Tibial nerve (tissue), 4 donors: Measurements from ENCODE around the gene MCU. TPM values are rescaled to one million over a fixed set of nuclear protein-coding genes. Genes with fewer than 3 reads are reported as not detected.
"Not testable (repeated sequence)": the region's sequence is repeated elsewhere in the genome, so short reads cannot be mapped to it uniquely, and the experiment has no call there.

Experiments
- DNase-seq, 2 donors: peaks; one replicate each; pipeline ENCODE4 v3.0.0-alpha.2; 2019; ENCODE audit warnings: low spot score in 2 of 2
- H3K27ac ChIP-seq, 4 donors: fragments of 200-600 bp; sonication (generic) in 3 of 4; one replicate each; pipeline ENCODE4 v1.5.1; 2017 to 2019; ENCODE audit warnings: mild to moderate bottlenecking in 1 of 4
- H3K27me3 ChIP-seq, 2 donors: fragments of 200-600 bp; sonication (generic) in 1 of 2; one replicate each; pipeline versions ENCODE4 v1.5.1 to v1.6.0; 2017 to 2019
- H3K36me3 ChIP-seq, 3 donors: fragments of 200-600 bp; sonication (generic); one replicate each; pipeline ENCODE4 v1.5.1; 2018 to 2019
- H3K4me1 ChIP-seq, 4 donors: fragments of 200-600 bp; sonication (generic) in 3 of 4; one replicate each; pipeline ENCODE4 v1.5.1; 2017 to 2019
- H3K4me3 ChIP-seq, 4 donors: fragments of 200-600 bp; sonication (generic) in 3 of 4; one replicate each; pipeline ENCODE4 v1.5.1; 2017 to 2019; ENCODE audit warnings: mild to moderate bottlenecking in 1 of 4, moderate library complexity in 1 of 4
- H3K9me3 ChIP-seq, 4 donors: fragments of 200-600 bp; sonication (generic) in 3 of 4; one replicate each; pipeline ENCODE4 v1.5.1; 2017 to 2019
- CTCF ChIP-seq, 5 experiments: fragments of 200-600 bp in 3 of 5; fragments of 450-650 bp in 2 of 5; sonication (generic) in 3 of 5; IDR thresholded peaks; one replicate each; pipeline ENCODE4 v1.5.1; 2016 to 2019; ENCODE audit warnings: antibody characterized with exemption in 5 of 5, mild to moderate bottlenecking in 3 of 5, moderate library complexity in 2 of 5
- EP300 ChIP-seq, 2 donors: sonication (generic); formaldehyde crosslinking; IDR thresholded peaks; one replicate each; pipeline ENCODE4 v1.6.1; 2017; ENCODE audit warnings: antibody characterized with exemption in 2 of 2, mild to moderate bottlenecking in 1 of 2
- POLR2A ChIP-seq, 2 donors: fragments of 450-650 bp; IDR thresholded peaks; one replicate each; pipeline ENCODE4 v1.6.1; 2017; ENCODE audit warnings: antibody characterized with exemption in 2 of 2, mild to moderate bottlenecking in 2 of 2, moderate library complexity in 2 of 2
- WGBS, 2 donors: methylation state at CpG; one replicate each; pipeline ENCODE4 v1.1.5; 2018; 5-methylcytosine and 5-hydroxymethylcytosine counted together
- total RNA-seq, 4 donors: library from RNA; depleted of rRNA; stranded (reverse); fragments of >200 nt; gene quantifications; one replicate each; pipeline ENCODE4 v1.1.0, GENCODE V29; 2016

Gene MCU
- total RNA-seq, 4 donors from 2014 or later = 6.7 to 16.4 (median 14.2) TPM

DNA sequence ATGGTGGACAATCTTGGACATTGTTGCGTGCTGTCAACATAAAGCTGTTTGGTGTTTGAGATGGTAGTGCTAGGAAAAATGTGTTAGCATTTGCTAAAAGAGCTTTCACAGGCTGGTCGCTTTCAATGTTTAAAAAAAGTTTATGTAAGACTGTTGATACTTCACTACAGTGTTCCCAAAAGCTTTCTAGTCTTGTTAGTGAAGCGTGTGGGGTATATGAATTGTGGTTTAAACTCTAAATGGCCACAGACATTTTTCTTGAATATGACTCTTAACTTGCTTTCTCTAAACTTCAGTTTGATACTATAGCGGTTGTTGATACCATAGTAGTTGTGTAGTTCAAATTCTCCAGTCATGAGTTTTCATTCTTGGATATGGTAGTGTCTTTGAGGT lies 44.9 kb downstream of the MCU start:
- no peaks in the 10 kb centered on the region for H3K9me3 ChIP-seq
- no peak overlapping the region for H3K4me3 ChIP-seq
- TF ChIP-seq EP300 (IDR thresholded peaks at IDR 0.05) (no peak), CTCF (IDR thresholded peaks at IDR 0.05) (no peak), POLR2A (IDR thresholded peaks at IDR 0.05) (no peak)
- no peaks in the 10 kb centered on the region for H3K36me3 ChIP-seq
- H3K27me3 ChIP-seq = no peaks in the 10 kb centered on the region
- DNase-seq = no peak
- H3K4me1 ChIP-seq = peaks cover 0 to 46% (median 9%) of the 10 kb centered on the region in 4 donors
- peak overlapping the region in 1 of 4 donors; percentile 36 for H3K27ac ChIP-seq
- 48 to 56% methylated on average over 4 of the region's 4 CpGs for WGBS, 2 donors

- H3K9me3 ChIP-seq, DNase-seq, H3K36me3 ChIP-seq, H3K27me3 ChIP-seq, H3K4me3 ChIP-seq, H3K27ac ChIP-seq: not testable (repeated sequence)
- H3K4me1 ChIP-seq = peaks cover 0 to 46% (median 9%) of the 10 kb centered on the region in 4 donors
- WGBS, 2 donors = 92 to 94% methylated on average over 6 of the region's 6 CpGs
Observed at GRCh38 chr10:72737357-72737756, 45.4 kb downstream of the MCU start.

DNA sequence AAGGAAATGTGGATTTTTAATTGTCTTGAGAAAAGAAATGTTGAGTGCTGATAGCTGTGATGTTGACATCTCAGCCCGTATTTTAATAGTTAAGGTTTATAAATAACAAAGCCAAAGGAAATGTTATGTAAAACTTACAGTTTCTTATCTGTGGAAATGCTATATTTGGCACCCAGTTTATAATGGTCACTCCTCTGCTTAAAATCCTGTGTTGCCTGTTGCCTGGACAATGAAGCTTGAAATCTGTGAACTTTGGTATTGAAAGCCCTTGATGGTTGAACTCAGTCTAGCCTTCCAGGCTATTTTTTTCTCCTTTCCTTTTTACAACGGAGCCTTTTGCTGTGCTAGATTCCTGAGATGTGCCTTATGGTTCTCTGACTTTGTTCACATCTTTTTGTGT lies 46.5 kb downstream of the MCU start:
- TF ChIP-seq CTCF (IDR thresholded peaks at IDR 0.05) = no peak
- TF ChIP-seq POLR2A (IDR thresholded peaks at IDR 0.05) = no peak
- TF ChIP-seq EP300 (IDR thresholded peaks at IDR 0.05) = no peak
- H3K27me3 ChIP-seq = no peaks in the 10 kb centered on the region
- H3K4me3 ChIP-seq = no peak overlapping the region
- H3K36me3 ChIP-seq = no peaks in the 10 kb centered on the region
- 16 to 18% methylated on average over 2 of the region's 2 CpGs for WGBS, 2 donors
- DNase-seq = no peak
- H3K27ac ChIP-seq = peak overlapping the region in 2 of 4 donors; percentile 17 to 37
- no peaks in the 10 kb centered on the region for H3K9me3 ChIP-seq
- peaks cover 0 to 46% (median 9%) of the 10 kb centered on the region in 4 donors for H3K4me1 ChIP-seq

DNA sequence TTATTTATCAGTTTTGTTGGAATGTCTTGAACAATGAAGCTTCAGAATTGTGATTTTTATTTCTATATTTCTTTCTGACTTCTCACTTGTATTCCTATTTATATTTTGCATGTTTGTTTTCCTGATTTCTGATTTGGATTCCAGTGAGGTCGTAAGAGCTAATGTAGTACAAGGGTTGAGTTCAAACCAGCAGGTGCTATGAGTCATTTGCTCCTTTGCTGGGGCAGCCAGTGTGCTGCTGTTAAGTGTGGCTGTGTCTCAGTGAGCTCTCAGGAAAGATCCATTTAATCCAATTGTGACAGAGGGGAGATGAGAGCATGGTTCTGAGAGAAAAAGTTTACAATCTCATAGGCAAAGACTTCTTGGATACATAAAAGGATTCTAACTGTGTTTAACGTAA lies 48.6 kb downstream of the MCU start:
- TF ChIP-seq POLR2A (IDR thresholded peaks at IDR 0.05) (no peak), EP300 (IDR thresholded peaks at IDR 0.05) (peak in 1 of 2 donors; percentile 13)
- no peaks in the 10 kb centered on the region for H3K9me3 ChIP-seq
- H3K4me3 ChIP-seq = no peak overlapping the region
- H3K27ac ChIP-seq = no peak overlapping the region
- no peaks in the 10 kb centered on the region for H3K27me3 ChIP-seq
- no peaks in the 10 kb centered on the region for H3K36me3 ChIP-seq
- peaks cover 0 to 44% (median 6%) of the 10 kb centered on the region in 4 donors for H3K4me1 ChIP-seq
- 70 to 74% methylated on average over 2 of the region's 2 CpGs for WGBS, 2 donors
- DNase-seq = no peak

- Histone ChIP-seq H3K27ac (no peak overlapping the region), H3K9me3 (no peaks in the 10 kb centered on the region), H3K4me1 (peaks cover 0 to 36% (median 5%) of the 10 kb centered on the region in 4 donors), H3K4me3 (no peak overlapping the region), H3K36me3 (no peaks in the 10 kb centered on the region), H3K27me3 (no peaks in the 10 kb centered on the region)
- TF ChIP-seq CTCF (IDR thresholded peaks at IDR 0.05) = no peak
- no peak for TF ChIP-seq EP300 (IDR thresholded peaks at IDR 0.05)
- no peak for TF ChIP-seq POLR2A (IDR thresholded peaks at IDR 0.05)
- DNase-seq = no peak
- WGBS, 2 donors = 84 to 92% methylated on average over 3 of the region's 3 CpGs
Observed at GRCh38 chr10:72742092-72742491, 50.1 kb downstream of the MCU start.

DNA sequence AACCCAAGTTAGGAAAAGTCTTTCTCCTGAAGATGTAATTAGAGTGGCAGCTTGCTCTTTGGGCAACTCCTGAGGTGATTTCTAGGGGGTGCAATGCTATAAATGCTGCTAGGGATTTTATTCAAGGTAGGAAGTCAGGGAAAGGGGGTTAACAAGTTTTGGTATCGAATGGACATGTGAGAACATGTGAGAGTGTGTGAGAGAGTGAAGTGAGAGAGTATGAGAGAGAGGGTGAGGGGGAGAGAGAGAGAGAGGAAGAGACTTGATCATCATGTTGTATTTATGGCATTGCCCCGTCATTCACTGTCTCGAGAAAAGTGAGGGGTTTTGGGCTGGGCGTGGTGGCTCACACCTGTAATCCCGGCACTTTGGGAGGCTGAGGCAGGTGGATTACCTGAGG lies 50.9 kb downstream of the MCU start:
- Histone ChIP-seq H3K27ac (no peak overlapping the region), H3K4me1 (peaks cover 0 to 30% (median 4%) of the 10 kb centered on the region in 4 donors), H3K9me3 (no peaks in the 10 kb centered on the region), H3K4me3 (no peak overlapping the region), H3K36me3 (no peaks in the 10 kb centered on the region), H3K27me3 (no peaks in the 10 kb centered on the region)
- no peak for DNase-seq
- 90 to 91% methylated on average over 5 of the region's 5 CpGs for WGBS, 2 donors
- no peak for TF ChIP-seq POLR2A (IDR thresholded peaks at IDR 0.05)
- TF ChIP-seq CTCF (IDR thresholded peaks at IDR 0.05) = no peak
- no peak for TF ChIP-seq EP300 (IDR thresholded peaks at IDR 0.05)
